Right renal pelvis (tissue), 4 donors: Measurements from ENCODE around the gene CFAP97. TPM values are rescaled to one million over a fixed set of nuclear protein-coding genes. Genes with fewer than 3 reads are reported as not detected.
"Not testable (repeated sequence)": the region's sequence is repeated elsewhere in the genome, so short reads cannot be mapped to it uniquely, and the experiment has no call there.

ENCODE experiments used
- DNase-seq, 4 donors: peaks; one replicate each; pipeline ENCODE4 v3.0.0-alpha.2; 2013; ENCODE audit warnings: low read depth in 4 of 4, low spot score in 3 of 4, missing footprints in 1 of 4
- polyA plus RNA-seq, 4 donors: library from polyadenylated mRNA; unstranded; fragments of 120-200 nt; gene quantifications; one replicate each; pipeline ENCODE4 v1.2.1, GENCODE V29; 2013; ENCODE audit not compliant: insufficient read length in 4 of 4

Gene CFAP97
- polyA plus RNA-seq, result 10 to 100 TPM; 42.9 to 62.8 (median 55.1) TPM

- DNase-seq, result no peak
Measured at GRCh38 chr4:185203486-185204237, at the start of gene CFAP97. Gene CFAP97 (minus strand): TSS chr4:185204000. CDS start chr4:185191196, 12,804 bp downstream.

GRCh38 chr4:185249105-185249504 lies 45.3 kb upstream of the CFAP97 start:
- DNase-seq, result no peak

- DNase-seq, result no peak
Measured at GRCh38 chr4:185248393-185249039, 44.7 kb upstream of the CFAP97 start.

GRCh38 chr4:185247151-185247550 lies 43.4 kb upstream of the CFAP97 start:
- no peak for DNase-seq

GRCh38 chr4:185246453-185246852 lies 42.7 kb upstream of the CFAP97 start:
- no peak for DNase-seq

- DNase-seq, result no peak
Measured at GRCh38 chr4:185244763-185245162, 41.0 kb upstream of the CFAP97 start.

- no peak for DNase-seq
Measured at GRCh38 chr4:185243879-185244278, 40.1 kb upstream of the CFAP97 start.

GRCh38 chr4:185242749-185243533 lies 39.1 kb upstream of the CFAP97 start:
- no peak for DNase-seq

GRCh38 chr4:185240486-185240885 lies 36.7 kb upstream of the CFAP97 start:
- not testable (repeated sequence) for DNase-seq

- DNase-seq, result no peak
Measured at GRCh38 chr4:185238750-185239149, 35.0 kb upstream of the CFAP97 start.

- DNase-seq, result no peak
Measured at GRCh38 chr4:185238215-185238681, 34.4 kb upstream of the CFAP97 start.

- DNase-seq, result no peak
Measured at GRCh38 chr4:185237175-185237574, 33.4 kb upstream of the CFAP97 start.

- no peak for DNase-seq
Measured at GRCh38 chr4:185235843-185236503, 32.2 kb upstream of the CFAP97 start.

GRCh38 chr4:185235119-185235842 lies 31.5 kb upstream of the CFAP97 start:
- DNase-seq, result no peak

- DNase-seq, result no peak
Measured at GRCh38 chr4:185232370-185232769, 28.6 kb upstream of the CFAP97 start.

GRCh38 chr4:185229021-185229818 lies 25.4 kb upstream of the CFAP97 start:
- no peak for DNase-seq

- DNase-seq, result no peak
Measured at GRCh38 chr4:185227713-185228278, 24.0 kb upstream of the CFAP97 start.

- no peak for DNase-seq
Measured at GRCh38 chr4:185227131-185227551, 23.3 kb upstream of the CFAP97 start.

GRCh38 chr4:185225940-185226339 lies 22.1 kb upstream of the CFAP97 start:
- no peak for DNase-seq
